Heart left ventricle (tissue), 13 donors: Measurements from ENCODE around the gene NOS1AP.

Source experiments
- POLR2A ChIP-seq, 2 donors: fragments of 450-650 bp; IDR thresholded peaks; one replicate each; pipeline ENCODE4 v1.6.1; 2017; ENCODE audit warnings: antibody characterized with exemption in 2 of 2, mild to moderate bottlenecking in 2 of 2, moderate library complexity in 2 of 2
- TF ChIP-seq, protein P1 (sequence below), 12 donors: fragments of 200-600 bp; sonication (generic) in 4 of 12; IDR thresholded peaks; one replicate each; pipeline versions ENCODE4 v1.5.0 to v1.8.0; 2018 to 2022; ENCODE audit warnings: antibody characterized with exemption in 12 of 12, mild to moderate bottlenecking in 5 of 12
- donor health status: ischemic (EF 13 %, LVEDD 7.1; RV severe dilation, severe dysfunction).
- donor health status: DM: no; HTN: yes; CAD: no.
- donor health status: DM: no; HTN: no; CAD: no.
- donor health status: ischemic (EF 25% LVEDD 6.9; RV normal size, moderate dysfunction).
- donor health status: ischemic (EF 25% LVEDD 5.7; RV mildly dilated, moderate dysfunction).
- donor health status: ischemic (EF 35%, LVEDD 5.7; RV mildly dilated, moderate dysfunction).
- donor health status: nonischemic (EF 11% LVEDD 7.7; RV severe dilation, severe dysfunction).
- donor health status: DM: yes; HTN: yes; CAD: no.
- donor health status: PGD.
- donor health status: ischemic (EF 29% LVEDD 5.4; RV normal size, mild dysfunction).
- donor health status: nonischemic (EF 23%, LVEDD 6.1; RV moderate dilation, normal function).

DNA sequence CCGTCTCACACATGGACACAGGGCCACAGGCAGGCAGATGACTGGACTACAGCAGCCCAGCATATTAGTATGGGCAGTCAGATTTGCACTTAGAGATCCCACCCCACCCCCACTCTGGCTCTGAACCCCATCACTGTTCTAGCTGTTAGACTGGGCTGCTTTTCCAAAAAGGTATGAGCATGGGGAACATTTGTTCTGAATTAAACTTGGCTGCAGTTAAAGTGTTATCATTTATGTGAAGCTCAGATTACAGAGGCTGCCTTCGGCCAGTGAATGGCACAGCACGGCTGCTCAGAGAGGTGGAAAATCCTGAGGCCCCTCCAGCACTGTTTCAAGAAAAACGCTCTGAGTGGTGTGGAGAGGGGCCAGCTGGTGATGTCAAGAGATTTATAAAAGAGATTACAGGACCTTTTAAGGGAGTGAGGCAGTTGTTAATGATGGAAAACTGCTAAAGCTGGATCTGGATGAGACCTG, 6.9 kb upstream of the NOS1AP start:
- TF ChIP-seq POLR2A (IDR thresholded peaks at IDR 0.05): no peak
- TF ChIP-seq, protein P1, sequence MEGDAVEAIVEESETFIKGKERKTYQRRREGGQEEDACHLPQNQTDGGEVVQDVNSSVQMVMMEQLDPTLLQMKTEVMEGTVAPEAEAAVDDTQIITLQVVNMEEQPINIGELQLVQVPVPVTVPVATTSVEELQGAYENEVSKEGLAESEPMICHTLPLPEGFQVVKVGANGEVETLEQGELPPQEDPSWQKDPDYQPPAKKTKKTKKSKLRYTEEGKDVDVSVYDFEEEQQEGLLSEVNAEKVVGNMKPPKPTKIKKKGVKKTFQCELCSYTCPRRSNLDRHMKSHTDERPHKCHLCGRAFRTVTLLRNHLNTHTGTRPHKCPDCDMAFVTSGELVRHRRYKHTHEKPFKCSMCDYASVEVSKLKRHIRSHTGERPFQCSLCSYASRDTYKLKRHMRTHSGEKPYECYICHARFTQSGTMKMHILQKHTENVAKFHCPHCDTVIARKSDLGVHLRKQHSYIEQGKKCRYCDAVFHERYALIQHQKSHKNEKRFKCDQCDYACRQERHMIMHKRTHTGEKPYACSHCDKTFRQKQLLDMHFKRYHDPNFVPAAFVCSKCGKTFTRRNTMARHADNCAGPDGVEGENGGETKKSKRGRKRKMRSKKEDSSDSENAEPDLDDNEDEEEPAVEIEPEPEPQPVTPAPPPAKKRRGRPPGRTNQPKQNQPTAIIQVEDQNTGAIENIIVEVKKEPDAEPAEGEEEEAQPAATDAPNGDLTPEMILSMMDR (IDR thresholded peaks at IDR 0.05): no peak
